GM12892 (cell line): ENCODE data around the gene FOXK2.

Experiments used
- DNase-seq: peaks from one replicate; pipeline ENCODE4 v3.0.0; 2011; ENCODE audit not compliant: insufficient read length
- FAIRE-seq: peaks from 2 replicates; lab custom pipeline; 2011; peaks lifted over from hg19 to GRCh38; lab: Jason Lieb, UNC
- POLR2A ChIP-seq: IDR thresholded peaks from 2 replicates; pipeline ENCODE4 v1.6.1; 2011; ENCODE audit warnings: low read depth, low read length, control low read depth
- POLR2AphosphoS5 ChIP-seq: IDR thresholded peaks from 2 replicates; pipeline ENCODE4 v1.6.1; 2011; ENCODE audit warnings: low read depth, low read length, control low read depth
- TAF1 ChIP-seq: IDR thresholded peaks from 2 replicates; pipeline ENCODE4 v1.6.1; 2011; ENCODE audit warnings: low read depth, mild to moderate bottlenecking, control low read depth, low read length, borderline replicate concordance

The FOXK2 gene

DNA sequence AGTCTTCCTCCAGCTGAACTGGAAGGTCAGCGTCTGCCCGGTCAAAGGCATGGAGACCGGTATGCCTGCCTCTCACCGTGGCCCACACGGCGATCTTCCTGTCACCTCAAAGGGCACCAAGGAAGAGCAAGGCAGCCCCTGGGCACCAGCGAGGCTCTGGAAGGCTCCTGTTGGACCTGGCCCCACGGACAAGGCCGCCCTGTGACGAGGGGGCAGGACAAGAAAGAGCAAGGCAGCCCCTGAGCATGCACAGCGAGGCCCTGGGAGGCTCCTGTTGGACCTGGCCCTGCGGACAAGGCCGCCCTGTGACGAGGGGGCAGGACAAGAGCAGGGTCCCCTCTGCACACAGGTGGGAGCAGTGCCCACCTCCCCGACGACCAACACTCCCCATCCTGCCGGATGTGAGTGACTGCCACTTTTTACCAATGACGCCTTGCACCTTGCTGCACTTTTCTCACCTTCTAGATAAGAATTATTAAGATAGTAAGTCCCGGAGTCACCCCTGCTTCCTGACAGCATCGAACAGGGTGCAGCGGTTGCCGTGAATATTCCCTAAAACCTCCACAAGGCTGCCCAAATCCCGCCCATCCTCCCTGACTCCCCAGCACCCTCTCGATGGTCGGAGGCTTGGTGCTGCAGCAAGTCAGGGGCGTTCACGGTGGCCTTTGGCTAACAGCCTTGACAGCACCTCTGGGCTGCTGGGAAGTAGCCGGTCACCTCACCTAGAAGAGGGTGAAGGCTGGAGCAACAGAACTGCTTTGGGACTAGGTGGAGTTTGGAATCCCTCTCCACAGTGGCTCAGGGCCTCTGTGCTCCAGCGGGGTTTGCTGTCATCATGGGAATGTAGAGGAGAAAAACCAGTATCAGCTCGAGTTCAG, 134.4 kb downstream of the FOXK2 start:
- TF ChIP-seq TAF1 (no peak), POLR2A (no peak), POLR2AphosphoS5 (no peak)
- FAIRE-seq (no peak), DNase-seq (no peak)
